Measurements from ENCODE around the gene SSTR4.

GRCh38 chr20:23047738-23048214 is 12.7 kb downstream of the SSTR4 start:
- TF ChIP-seq CTCF (IDR thresholded peaks at IDR 0.05) (no peak), ZFX (IDR thresholded peaks at IDR 0.05; ENCODE audit: borderline replicate concordance) (no peak)
